M059J (cell line): ENCODE data around the gene MRPL20. TPM values are rescaled to one million over a fixed set of nuclear protein-coding genes. Genes with fewer than 3 reads are reported as not detected.
"Not testable (repeated sequence)": the region's sequence is repeated elsewhere in the genome, so short reads cannot be mapped to it uniquely, and the experiment has no call there.

Source experiments
- DNase-seq: peaks from one replicate; pipeline ENCODE4 v3.0.0-alpha.2; 2012; ENCODE audit warnings: low read depth
- total RNA-seq: library from RNA; depleted of rRNA; stranded (reverse); fragments of >200 nt; shearing (Covaris generic); gene quantifications from 2 replicates; pipeline ENCODE4 v1.2.3, GENCODE V29; 2014

The MRPL20 gene
- total RNA-seq, 1 experiment from 2014 or later: 160 TPM

DNA sequence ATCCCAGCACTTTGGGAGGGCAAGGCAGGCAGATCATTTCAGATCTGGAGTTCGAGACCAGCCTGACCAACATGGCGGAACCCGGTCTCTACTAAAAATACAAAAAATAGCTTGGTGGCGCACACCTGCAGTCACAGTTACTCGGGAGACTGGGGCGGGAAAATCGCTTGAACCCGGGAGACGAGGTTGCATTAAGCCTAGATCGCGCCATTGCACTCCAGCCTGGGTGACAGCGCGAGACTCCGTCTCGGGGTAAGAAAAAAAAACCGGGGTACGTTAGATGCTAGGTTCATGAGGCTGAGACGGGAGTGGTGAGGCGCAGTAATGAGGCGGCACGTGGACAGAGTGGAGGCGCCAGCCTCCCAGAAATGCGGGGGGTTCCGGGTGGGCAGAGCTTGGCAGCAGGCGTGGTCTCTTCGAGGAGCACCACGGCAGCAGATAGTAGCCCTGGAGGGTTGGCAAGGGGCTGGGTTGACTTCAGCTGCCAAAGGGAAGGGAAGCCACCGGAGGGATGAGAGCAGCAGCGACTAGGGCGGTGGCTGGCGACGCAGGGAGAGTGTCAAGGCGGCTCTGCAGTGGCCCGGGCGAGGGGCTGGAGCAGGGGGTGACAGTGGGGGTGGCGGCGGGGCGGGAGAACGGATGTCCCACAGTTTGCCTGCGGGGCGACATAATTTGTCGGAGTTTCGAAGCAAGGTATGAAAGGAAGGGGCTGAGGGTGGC lies 832 bp downstream of the MRPL20 start:
- DNase-seq: no peak

DNA sequence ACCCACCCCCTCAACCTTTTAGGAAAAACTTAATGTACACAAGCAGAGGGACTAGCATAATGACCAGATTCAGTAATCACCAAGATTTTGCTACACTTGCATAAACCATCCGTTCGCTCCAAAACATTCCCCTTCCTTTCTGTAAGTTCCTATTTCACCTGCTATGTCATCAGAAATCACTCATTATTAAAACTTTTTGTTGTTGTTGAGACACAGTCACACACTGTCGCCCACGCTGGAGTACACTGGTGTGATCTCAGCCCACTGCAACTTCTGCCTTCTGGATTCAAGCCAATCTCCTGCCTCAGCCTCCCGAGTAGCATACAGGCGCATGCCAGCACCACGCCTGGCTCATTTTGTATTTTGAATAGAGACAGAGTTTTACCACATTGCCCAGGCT lies 3.4 kb downstream of the MRPL20 start:
- no peak for DNase-seq

- DNase-seq: not testable (repeated sequence)
Measured at GRCh38 chr1:1402901-1403392, 4.1 kb downstream of the MRPL20 start.

GRCh38 chr1:1402072-1402900 lies 4.8 kb downstream of the MRPL20 start:
- DNase-seq: peak; percentile 63

- no peak for DNase-seq
Measured at GRCh38 chr1:1401457-1402010, 5.6 kb downstream of the MRPL20 start.

GRCh38 chr1:1400576-1401456 lies 6.3 kb downstream of the MRPL20 start:
- no peak for DNase-seq

DNA sequence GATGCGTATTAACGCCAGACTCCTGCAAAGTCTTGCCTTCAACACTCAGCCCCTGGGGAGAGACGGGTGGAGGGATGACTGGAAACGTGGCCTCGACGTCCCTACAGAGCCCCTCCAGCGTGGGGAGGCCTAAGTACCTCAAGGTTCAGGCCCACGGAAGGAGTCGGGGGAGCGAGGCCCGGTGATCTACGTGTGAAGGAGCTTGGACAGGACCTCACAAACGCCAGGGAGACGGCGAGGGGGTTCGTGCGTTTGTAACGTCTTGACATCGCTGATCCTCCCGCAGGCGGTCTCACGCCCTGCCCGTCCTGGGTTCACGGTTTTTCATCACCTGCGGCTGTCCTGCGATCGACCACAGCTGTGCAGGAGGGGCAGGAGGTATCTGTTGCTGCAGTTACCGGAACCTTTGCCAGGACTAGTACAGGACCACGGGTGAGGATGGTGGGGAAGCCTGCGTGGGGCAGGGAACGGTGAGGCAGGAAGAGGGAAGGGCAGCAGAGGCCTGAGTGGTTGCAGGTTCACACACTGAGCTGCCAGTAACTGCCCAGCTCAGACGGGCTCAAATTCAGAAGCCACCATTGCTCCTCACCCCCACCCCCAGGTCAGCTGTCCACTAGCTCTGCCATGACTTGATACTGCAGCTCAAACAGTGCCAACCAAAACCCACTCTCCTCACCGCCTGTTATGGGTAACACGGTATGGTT lies 7.1 kb downstream of the MRPL20 start:
- peak; percentile 33 for DNase-seq

DNA sequence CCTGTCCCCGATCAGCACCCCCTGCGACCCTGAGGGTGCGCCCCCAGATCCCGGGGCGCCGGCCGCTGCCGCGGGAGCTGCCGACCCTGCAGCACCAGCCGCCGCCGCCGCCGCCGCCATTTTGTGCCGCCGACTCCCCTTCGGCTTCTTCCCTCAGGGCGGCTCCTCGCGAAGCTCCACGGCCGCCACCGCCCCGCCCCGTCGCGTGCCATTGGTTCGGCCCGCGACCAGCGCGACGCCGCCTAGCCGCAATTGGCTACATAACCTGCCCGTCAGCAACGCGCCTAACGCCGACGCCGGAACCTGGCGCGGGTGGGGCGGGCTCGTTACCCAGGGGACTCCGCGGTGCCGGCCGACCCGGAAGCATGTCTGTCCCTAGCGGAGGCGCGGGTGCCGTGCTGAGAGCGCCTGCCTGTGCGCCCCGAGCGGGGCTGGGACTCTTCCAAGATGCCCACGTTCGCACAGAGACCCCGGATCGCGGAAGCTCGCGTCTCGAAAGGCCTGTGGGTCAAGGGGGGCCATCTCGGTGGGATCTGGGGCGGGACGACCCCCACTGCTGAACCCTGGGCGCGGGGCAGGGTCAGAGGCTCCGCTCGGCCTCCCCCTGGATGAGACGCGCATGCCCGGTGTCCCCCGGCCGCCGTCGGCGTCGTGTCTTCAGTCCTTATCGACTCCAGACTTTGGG lies 7.8 kb downstream of the MRPL20 start, which contains the start of gene CCNL2:
CCNL2 (minus strand) TSS at position 149 of the 685 bp plus-strand sequence; CDS start at position 120, 29 bp downstream.
- DNase-seq: peak; percentile 97

DNA sequence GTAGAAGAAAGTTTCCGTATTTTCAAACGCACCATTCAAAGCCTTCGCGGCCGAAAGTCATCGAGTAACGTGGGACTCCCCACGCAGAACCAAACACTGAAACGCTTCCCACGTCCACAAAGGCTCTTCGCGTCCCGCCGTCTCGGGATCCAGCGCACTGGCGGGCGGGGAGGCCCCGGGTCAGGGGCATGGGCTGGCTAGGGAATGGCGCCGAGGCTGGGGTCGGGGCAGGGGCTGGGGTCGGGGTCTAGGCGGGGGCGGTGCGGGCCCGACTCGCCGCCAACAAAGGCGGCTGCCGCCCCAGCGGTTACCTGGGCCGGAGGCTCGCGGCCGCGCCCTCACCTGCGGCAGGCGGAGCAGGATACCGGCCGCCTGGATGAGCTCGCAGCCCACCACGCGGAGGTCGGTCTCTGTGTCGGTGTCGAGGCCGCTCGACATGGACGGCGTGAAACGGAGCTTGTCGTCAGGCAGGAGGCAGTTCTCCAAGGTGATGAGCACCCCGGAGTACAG lies 8.4 kb downstream of the MRPL20 start:
- no peak for DNase-seq

DNA sequence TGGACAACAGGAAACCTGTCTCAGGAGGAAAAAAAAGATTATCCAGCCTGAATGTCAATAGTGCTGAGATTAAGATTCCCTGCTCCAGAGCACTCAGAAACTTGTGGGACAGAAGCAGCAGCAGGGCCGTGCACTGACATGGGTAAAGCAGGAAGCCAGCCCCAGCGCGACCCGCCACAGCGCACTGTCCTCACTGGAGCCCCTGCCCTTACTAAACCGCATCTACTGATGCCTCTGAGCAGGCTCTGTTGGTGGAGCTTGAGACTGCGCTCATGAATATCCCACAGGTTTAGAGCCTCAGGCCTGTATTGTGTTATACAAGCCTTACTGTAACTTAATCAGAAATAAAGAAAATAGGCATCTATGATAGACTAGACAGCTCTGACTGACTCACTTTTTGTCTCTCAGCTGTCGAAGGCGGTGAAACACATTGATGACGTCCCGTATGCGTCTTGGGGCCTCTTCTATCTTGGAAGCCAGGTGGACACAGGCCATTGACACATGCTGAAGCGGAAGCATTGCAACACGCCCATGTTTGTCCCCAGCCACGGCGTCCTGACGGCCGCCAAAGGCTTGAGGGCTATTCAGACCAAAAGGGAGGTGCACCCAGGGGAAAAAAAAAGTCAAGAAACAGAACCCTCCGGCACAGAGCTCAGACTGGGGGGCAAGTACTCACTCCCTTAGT lies 9.1 kb downstream of the MRPL20 start:
- no peak for DNase-seq

DNA sequence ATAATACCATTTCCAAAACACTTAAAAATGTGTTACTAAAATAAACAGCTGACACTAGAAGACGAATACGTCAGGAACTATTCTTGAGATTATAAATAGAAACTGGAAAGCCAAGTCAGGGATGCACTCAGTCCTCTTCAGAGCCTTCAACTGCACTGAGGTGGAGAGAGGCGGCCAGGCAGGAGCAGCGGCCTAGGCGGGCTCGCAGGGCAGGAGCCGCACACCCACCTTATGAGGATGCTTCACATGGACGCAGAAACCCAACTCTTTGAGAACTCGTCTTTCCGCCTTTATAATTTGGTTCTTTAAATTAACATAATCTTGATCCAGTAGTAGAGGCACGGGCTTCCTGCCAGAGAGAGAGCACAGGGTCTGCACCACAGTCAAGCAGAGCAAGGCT lies 11.9 kb downstream of the MRPL20 start:
- DNase-seq: no peak

DNA sequence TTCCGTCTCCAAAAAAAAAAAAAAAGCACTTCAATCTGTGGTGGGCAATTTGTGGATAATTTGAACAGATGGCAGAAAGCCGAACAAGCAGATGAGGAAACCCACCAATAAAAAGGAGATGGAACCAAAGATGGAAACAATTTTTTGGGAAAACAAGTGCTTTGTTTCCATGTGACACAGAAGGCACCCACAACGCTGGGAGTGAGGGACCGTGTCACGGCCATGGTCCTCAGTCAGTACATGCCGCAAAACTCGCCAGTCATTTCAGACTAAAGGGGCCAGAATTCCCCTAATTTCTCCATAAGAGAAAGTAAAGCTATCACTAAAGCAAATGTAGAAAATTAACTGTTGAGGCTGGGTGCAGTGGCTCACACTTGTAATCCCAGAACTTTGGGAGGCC lies 13.0 kb downstream of the MRPL20 start:
- DNase-seq: no peak

- no peak for DNase-seq
Measured at GRCh38 chr1:1393428-1393827, 13.7 kb downstream of the MRPL20 start.

DNA sequence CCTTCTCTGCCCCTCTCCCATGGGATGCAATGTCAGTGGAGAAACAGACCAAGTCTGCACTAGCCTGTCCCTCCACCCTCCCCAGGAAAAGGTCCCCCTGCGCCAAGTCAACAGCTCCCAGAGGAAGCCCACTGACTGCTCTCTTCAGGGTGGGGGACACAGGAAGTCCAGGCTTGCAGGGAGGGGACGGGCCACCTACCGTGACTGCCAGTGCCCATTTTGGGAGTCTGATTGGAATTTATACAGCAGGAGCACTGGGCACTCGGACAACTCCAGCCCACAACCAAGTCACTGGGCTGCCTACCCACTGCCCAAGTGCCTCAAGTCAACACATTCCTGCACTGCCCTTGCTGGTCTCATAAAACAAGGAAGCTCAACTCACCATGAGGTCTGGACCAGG lies 14.1 kb downstream of the MRPL20 start:
- DNase-seq: no peak

- DNase-seq: no peak
Measured at GRCh38 chr1:1391225-1391624, 15.9 kb downstream of the MRPL20 start.

- DNase-seq: no peak
Measured at GRCh38 chr1:1390675-1391074, 16.4 kb downstream of the MRPL20 start.

GRCh38 chr1:1388078-1388472 lies 19.0 kb downstream of the MRPL20 start:
- no peak for DNase-seq

DNA sequence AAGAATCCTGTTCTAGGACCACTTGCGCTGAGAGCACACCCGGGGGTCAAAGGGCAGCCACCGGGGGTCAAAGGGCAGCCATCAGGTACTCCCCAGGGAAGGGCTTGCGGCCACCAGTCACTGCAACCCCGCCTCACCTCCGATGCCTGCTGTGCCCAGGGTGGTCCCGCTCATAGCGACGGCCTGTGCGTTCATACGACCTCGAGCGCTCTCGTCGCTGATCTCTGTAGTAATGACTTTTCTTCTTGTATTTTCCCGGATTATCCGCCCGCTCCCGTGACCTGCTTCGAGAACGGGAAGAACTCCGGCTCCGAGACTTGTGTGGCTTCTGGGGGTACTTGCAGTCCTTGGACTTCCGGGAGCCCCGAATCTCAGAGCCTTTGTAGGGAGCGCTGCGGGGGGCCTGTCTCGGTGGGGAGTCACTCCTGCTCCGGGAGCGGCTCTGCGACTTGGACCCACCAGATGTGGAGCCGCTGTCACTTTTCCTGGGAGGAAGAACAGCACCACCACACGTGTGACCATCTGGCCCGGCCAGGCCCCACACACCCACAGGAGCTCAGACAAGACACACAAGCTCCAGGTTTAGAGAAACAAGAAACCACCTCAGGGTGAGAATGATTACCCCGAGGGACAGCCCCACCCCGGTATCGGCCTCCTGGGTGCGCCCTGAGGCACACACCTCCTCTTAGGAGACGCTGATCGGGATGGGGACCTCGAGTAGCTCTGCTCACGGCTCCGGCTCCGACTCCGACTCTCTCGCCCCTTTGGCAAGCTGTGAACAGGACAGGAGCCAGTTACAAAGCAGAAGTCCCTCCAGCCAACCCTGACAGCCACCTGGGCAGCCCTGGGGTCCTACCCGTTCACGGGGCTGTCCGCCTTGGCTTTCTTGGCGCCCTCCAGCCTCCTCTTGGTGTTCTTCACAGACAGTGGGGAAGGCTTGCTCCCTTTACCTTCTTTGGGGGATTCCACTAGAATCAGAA lies 19.7 kb downstream of the MRPL20 start:
- no peak for DNase-seq
